Hepatocyte (in vitro differentiated cells): Measurements from ENCODE around the gene RXRA. TPM values are rescaled to one million over a fixed set of nuclear protein-coding genes. Genes with fewer than 3 reads are reported as not detected.

Experiments
- DNase-seq: peaks from one replicate; pipeline ENCODE4 v3.0.0-alpha.2; 2016; ENCODE audit warnings: low spot score
- H2AFZ ChIP-seq: fragments of 200-600 bp; sonication (generic); 2 replicates; pipeline ENCODE4 v1.6.0; 2016; ENCODE audit warnings: antibody characterized with exemption, mild to moderate bottlenecking
- H3K27ac ChIP-seq: fragments of 200-600 bp; sonication (generic); 2 replicates; pipeline ENCODE4 v1.5.1; 2016; ENCODE audit warnings: mild to moderate bottlenecking
- H3K27me3 ChIP-seq: fragments of 200-600 bp; sonication (generic); 2 replicates; pipeline ENCODE4 v1.6.1; 2016
- H3K36me3 ChIP-seq: fragments of 200-600 bp; sonication (generic); replicated peaks from 2 replicates; pipeline ENCODE4 v1.5.1; 2016; ENCODE audit warnings: low read depth; ENCODE audit not compliant: insufficient read depth
- H3K4me1 ChIP-seq: fragments of 200-600 bp; sonication (generic); 2 replicates; pipeline ENCODE4 v1.5.1; 2016; ENCODE audit warnings: mild to moderate bottlenecking, moderate library complexity; ENCODE audit not compliant: insufficient read depth
- H3K4me2 ChIP-seq: fragments of 200-600 bp; sonication (generic); 2 replicates; pipeline ENCODE4 v1.6.0; 2016
- H3K4me3 ChIP-seq: fragments of 200-600 bp; sonication (generic); 2 replicates; pipeline ENCODE4 v1.5.1; 2016; ENCODE audit warnings: mild to moderate bottlenecking
- H3K79me2 ChIP-seq: fragments of 200-600 bp; sonication (generic); 2 replicates; pipeline ENCODE4 v1.6.0; 2017; ENCODE audit warnings: mild to moderate bottlenecking
- H3K9me2 ChIP-seq: fragments of 200-600 bp; sonication (generic); replicated peaks from 2 replicates; pipeline ENCODE4 v1.6.0; 2017; ENCODE audit warnings: mild to moderate bottlenecking; ENCODE audit not compliant: insufficient read depth
- H3K9me3 ChIP-seq: fragments of 200-600 bp; sonication (generic); 2 replicates; pipeline ENCODE4 v1.5.1; 2016; ENCODE audit warnings: low read depth, mild to moderate bottlenecking
- H4K20me1 ChIP-seq: fragments of 200-600 bp; sonication (generic); 2 replicates; pipeline ENCODE4 v1.6.0; 2016; ENCODE audit warnings: mild to moderate bottlenecking; ENCODE audit not compliant: insufficient read depth, poor library complexity, severe bottlenecking
- EZH2 ChIP-seq: fragments of 200-600 bp; sonication (generic); IDR thresholded peaks from 2 replicates; pipeline ENCODE4 v1.6.1; 2016; ENCODE audit warnings: antibody characterized with exemption, mild to moderate bottlenecking, borderline replicate concordance
- EZH2phosphoT487 ChIP-seq: fragments of 200-600 bp; sonication (generic); IDR thresholded peaks from one replicate; pipeline ENCODE4 v1.6.1; 2018; ENCODE audit warnings: antibody characterized with exemption, mild to moderate bottlenecking, low read depth, moderate library complexity; ENCODE audit not compliant: unreplicated experiment, severe bottlenecking
- WGBS: methylation state at CpG from one replicate; pipeline ENCODE4 v1.1.6; 2016; ENCODE audit warnings: low lambda C conversion rate; ENCODE audit errors: missing lambda C conversion rate; 5-methylcytosine and 5-hydroxymethylcytosine counted together
- polyA plus RNA-seq: library from polyadenylated mRNA; unstranded; fragments of >200 nt; fragmentation: Nextera tagmentation; extraction: Ambion mirVana; gene quantifications from 2 replicates; pipeline ENCODE4 v1.2.1, GENCODE V29; 2016
- total RNA-seq: library from RNA; depleted of rRNA; stranded (reverse); fragments of >200 nt; gene quantifications from 2 replicates; pipeline ENCODE4 v1.2.3, GENCODE V29; 2014
- TF ChIP-seq, protein P1 (sequence below): fragments of 200-600 bp; sonication (generic); IDR thresholded peaks from 2 replicates; pipeline ENCODE4 v1.5.1; 2016; ENCODE audit warnings: antibody characterized with exemption, mild to moderate bottlenecking; ENCODE audit not compliant: poor library complexity

Gene RXRA
- total and polyA plus RNA-seq, 2 experiments from 2014 or later: 35.9 to 41.6 TPM

DNA sequence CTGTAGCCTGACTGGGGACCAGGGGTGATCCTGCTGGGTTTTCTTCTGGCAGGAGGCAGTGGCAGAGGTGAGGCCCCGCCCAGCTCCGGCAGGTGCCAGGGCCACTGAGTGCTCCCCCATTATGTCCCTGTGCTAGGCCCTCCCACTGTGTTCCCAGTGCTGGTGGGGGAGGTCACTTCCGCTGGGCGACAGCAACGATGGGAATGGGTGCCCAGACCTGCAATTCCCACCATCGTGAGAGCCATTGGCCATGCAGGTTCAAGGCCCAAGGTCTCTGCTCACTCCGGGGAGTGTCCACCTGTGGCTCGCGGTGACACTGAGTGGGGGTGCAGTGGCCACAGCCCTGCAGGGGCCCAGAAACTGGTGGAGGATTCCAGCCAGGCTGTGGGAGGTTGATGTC is 98.6 kb downstream of the RXRA start:
- Histone ChIP-seq H3K9me3 (no peaks in the 10 kb centered on the region), H2AFZ (no peak overlapping the region), H3K4me2 (no peak overlapping the region), H3K36me3 (no peaks in the 10 kb centered on the region), H3K4me1 (no peaks in the 10 kb centered on the region), H3K27me3 (no peaks in the 10 kb centered on the region), H3K27ac (no peak overlapping the region), H3K79me2 (no peaks in the 10 kb centered on the region), H3K9me2 (no peaks in the 10 kb centered on the region), H3K4me3 (no peak overlapping the region), H4K20me1 (peaks cover 3% of the 10 kb centered on the region)
- TF ChIP-seq, protein P1, sequence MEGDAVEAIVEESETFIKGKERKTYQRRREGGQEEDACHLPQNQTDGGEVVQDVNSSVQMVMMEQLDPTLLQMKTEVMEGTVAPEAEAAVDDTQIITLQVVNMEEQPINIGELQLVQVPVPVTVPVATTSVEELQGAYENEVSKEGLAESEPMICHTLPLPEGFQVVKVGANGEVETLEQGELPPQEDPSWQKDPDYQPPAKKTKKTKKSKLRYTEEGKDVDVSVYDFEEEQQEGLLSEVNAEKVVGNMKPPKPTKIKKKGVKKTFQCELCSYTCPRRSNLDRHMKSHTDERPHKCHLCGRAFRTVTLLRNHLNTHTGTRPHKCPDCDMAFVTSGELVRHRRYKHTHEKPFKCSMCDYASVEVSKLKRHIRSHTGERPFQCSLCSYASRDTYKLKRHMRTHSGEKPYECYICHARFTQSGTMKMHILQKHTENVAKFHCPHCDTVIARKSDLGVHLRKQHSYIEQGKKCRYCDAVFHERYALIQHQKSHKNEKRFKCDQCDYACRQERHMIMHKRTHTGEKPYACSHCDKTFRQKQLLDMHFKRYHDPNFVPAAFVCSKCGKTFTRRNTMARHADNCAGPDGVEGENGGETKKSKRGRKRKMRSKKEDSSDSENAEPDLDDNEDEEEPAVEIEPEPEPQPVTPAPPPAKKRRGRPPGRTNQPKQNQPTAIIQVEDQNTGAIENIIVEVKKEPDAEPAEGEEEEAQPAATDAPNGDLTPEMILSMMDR: no peak
- TF ChIP-seq EZH2phosphoT487 (no peak), EZH2 (no peak)
- WGBS: 95% methylated on average over 9 of the region's 9 CpGs
- DNase-seq: no peak

- no peak for DNase-seq
- no peak for TF ChIP-seq EZH2
- TF ChIP-seq, protein P1: no peak
- TF ChIP-seq EZH2phosphoT487: no peak
- Histone ChIP-seq H3K9me2 (no peaks in the 10 kb centered on the region), H3K4me1 (no peaks in the 10 kb centered on the region), H3K4me3 (no peak overlapping the region), H3K79me2 (no peaks in the 10 kb centered on the region), H3K4me2 (no peak overlapping the region), H2AFZ (no peak overlapping the region), H3K27me3 (no peaks in the 10 kb centered on the region), H4K20me1 (no peaks in the 10 kb centered on the region), H3K36me3 (no peaks in the 10 kb centered on the region), H3K9me3 (no peaks in the 10 kb centered on the region), H3K27ac (no peak overlapping the region)
- WGBS: 70% methylated on average over 9 of the region's 9 CpGs
Observed at GRCh38 chr9:134425401-134425800, 99.1 kb downstream of the RXRA start.

DNA sequence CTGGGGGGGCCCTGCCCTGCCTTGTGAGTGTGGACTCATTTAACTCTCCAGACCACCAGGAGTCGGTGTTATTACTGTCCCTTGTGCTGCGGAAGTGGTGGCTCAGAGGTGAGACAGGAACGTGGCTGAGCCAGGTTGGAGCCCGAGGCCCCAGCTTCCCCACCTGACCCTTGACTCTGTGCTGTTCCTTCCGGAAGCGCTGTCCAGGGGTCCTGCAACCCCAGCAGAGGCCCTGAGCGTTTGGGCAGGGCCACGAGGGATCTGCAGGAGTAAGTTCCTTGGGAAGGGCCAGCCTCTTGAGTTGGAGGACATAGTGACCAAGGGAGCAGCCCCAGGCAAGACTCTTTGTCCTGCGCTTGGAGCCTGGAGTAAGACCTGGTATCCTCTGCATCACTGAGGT is 99.6 kb downstream of the RXRA start:
- Histone ChIP-seq H2AFZ (no peak overlapping the region), H3K36me3 (no peaks in the 10 kb centered on the region), H4K20me1 (no peaks in the 10 kb centered on the region), H3K27me3 (no peaks in the 10 kb centered on the region), H3K4me2 (no peak overlapping the region), H3K9me3 (no peaks in the 10 kb centered on the region), H3K9me2 (no peaks in the 10 kb centered on the region), H3K79me2 (no peaks in the 10 kb centered on the region), H3K4me1 (no peaks in the 10 kb centered on the region), H3K4me3 (no peak overlapping the region), H3K27ac (no peak overlapping the region)
- no peak for TF ChIP-seq EZH2
- TF ChIP-seq, protein P1: no peak
- no peak for TF ChIP-seq EZH2phosphoT487
- 78% methylated on average over 9 of the region's 9 CpGs for WGBS
- no peak for DNase-seq

DNA sequence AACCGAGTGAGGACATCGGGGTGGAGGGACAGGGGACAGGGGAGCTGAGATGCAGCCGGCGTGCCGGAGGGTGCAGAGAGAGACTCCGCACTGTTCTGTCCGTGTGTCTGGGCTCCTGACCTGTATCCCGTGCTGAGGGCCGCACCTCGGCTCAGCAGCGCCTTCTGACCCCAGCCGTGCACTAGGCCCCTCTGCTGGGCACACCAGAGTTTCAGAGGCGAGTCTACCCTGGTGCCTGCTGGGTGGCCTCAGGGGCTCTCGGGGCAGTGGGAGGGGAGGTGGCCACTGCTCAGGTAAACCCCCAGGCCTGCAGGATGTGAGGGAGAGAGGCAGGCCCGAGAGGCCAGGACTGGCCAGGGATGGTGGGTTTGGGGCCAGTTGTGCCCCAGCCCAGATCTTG is 100.2 kb downstream of the RXRA start:
- no peak for DNase-seq
- H3K36me3 ChIP-seq: no peaks in the 10 kb centered on the region
- WGBS: 95% methylated on average over 13 of the region's 15 CpGs
- no peaks in the 10 kb centered on the region for H3K79me2 ChIP-seq
- H3K9me3 ChIP-seq: no peaks in the 10 kb centered on the region
- no peaks in the 10 kb centered on the region for H4K20me1 ChIP-seq
- no peak overlapping the region for H3K27ac ChIP-seq
- no peaks in the 10 kb centered on the region for H3K9me2 ChIP-seq
- no peak overlapping the region for H2AFZ ChIP-seq
- H3K27me3 ChIP-seq: no peaks in the 10 kb centered on the region
- no peak overlapping the region for H3K4me2 ChIP-seq
- H3K4me1 ChIP-seq: peaks cover 1% of the 10 kb centered on the region
- TF ChIP-seq, protein P1: no peak
- TF ChIP-seq EZH2phosphoT487: no peak
- H3K4me3 ChIP-seq: no peak overlapping the region
